Measurements from ENCODE around the gene EXOC6B.
"Not testable (repeated sequence)": the region's sequence is repeated elsewhere in the genome, so short reads cannot be mapped to it uniquely, and the experiment has no call there.

Gene EXOC6B

GRCh38 chr2:72607189-72607588 is 218.6 kb downstream of the EXOC6B start:
- no peak for DNase-seq (ENCODE audit: low read depth, low spot score)

- DNase-seq (ENCODE audit: low read depth, low spot score) = no peak
Observed at GRCh38 chr2:72605836-72606442, 219.9 kb downstream of the EXOC6B start.

DNA sequence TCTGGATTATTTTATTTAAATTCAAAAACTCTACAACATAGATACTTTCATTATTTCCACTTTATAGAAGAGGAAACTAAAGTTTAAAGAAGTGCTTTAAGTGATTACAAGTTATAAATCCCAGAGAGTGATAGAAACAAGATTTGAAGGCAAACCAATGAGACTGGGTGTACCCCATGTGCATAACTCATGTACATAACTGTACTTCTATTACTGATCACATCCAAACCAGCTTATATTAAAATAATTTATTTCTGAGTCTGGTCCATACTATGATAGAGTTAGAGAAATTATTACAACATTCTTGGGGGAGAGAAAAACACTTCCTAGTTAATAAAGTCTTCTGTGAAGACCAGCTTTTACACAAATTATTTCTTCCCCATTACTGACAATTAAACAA is 221.4 kb downstream of the EXOC6B start:
- no peak for DNase-seq (ENCODE audit: low read depth, low spot score)

DNA sequence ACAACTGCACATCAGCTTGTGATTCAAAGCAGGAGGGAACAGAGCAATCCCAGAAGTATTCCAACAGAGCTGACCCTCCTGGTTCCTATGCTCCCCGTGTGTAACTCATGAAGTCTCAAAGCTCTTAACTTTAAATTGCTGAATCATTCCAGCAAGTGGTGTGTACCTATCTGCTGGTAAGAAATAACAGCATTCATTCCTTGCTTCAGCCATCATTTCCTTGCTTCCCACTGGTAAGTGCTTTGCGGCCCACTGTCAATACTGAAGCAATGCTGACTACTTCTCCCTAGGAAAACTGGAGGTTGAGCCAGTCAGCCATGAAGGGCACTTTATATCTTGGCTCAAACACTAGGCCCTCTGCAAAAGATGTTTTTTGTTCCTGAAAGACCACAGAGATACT is 222.4 kb downstream of the EXOC6B start:
- no peak for DNase-seq (ENCODE audit: low read depth, low spot score)

GRCh38 chr2:72602711-72603110 is 223.1 kb downstream of the EXOC6B start:
- DNase-seq (ENCODE audit: low read depth, low spot score) = no peak

GRCh38 chr2:72602095-72602494 is 223.7 kb downstream of the EXOC6B start:
- no peak for DNase-seq (ENCODE audit: low read depth, low spot score)

DNA sequence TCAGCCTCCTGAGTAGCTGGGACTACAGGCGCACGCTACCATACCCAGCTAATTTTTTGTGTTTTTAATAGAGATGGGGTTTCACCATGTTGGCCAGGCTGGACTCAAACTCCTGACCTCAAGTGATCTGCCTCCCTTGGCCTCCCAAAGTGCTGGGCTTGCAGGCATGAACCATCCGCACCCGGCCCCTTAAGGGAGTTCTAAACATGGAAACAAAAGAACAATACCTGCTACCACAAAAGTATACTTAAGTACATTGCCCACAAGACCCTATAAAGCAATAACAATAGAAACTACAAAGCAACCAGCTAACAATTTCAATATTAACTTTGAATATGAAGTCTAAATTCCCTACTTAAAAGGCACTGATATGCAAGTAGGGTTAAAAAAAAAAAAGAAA is 242.0 kb downstream of the EXOC6B start:
- not testable (repeated sequence) for DNase-seq (ENCODE audit: low read depth, low spot score)

DNA sequence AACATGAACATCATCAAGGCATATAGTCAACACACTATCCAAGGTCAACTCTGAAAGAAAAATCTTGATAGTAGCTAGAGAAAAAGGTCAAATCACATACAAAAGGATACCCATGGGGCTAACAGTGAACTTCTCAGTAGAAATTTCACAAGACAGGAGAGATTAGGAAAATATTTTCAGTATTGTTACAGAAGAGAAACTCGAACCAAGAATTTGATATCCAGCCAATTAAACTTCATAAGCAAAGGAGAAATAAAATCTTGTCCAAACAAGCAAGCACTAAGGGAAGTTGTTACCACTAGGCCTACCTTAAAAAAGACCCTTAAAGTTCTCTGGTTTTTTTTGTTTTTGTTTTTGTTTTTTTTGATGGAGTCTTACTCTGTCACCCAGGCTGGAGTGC is 242.5 kb downstream of the EXOC6B start:
- no peak for DNase-seq (ENCODE audit: low read depth, low spot score)

DNA sequence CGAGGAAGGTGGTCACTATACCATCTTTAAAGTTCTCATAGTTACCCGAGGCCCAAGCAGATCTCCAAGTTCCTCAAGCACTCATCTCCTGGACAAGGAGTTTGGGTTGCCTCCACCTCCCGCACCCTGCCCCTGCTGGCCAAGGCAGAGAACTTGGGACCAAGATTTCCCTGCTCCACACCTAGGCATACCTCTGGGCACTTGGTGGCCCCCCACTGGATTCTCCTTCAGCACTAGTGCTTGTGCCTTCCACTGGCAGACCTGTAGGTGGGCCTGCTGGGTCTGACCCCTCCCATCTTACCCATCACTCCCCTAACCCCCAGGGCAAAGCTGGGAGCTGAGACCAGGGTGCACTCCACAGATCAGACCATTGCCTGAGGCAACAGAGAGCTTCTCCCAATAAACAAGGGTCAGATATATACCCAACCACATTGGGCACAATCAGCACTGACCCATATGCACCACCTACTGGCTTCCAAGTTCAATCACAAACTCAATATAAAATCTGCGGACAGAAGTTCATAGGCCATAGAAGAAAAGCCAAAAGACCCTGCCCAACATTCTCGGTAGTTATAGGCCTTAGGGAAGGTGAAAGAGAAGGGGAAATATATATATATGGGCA is 244.2 kb downstream of the EXOC6B start:
- DNase-seq (ENCODE audit: low read depth, low spot score) = no peak

GRCh38 chr2:72579591-72580180 is 246.1 kb downstream of the EXOC6B start:
- no peak for DNase-seq (ENCODE audit: low read depth, low spot score)

- DNase-seq (ENCODE audit: low read depth, low spot score) = no peak
Observed at GRCh38 chr2:72576861-72577260, 249.0 kb downstream of the EXOC6B start.

DNA sequence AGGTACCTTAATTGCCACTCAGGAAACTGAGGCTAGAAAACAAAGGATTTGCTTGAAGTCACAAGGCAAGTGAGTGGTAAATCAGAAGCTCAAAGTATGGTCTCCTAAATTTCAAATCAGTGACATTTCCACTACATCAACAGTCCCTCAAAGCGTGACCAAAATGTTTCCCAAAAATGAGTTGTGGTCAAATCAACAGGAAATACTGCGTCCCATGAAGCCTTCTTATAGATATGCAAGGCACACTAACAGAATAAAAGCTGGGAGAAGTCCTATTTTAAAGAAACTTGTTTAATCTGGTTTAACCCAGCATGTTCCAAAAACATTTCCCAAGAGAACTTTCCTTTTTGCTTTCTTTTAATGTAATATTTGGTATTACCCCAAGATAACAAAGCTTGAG is 249.4 kb downstream of the EXOC6B start:
- no peak for DNase-seq (ENCODE audit: low read depth, low spot score)

DNA sequence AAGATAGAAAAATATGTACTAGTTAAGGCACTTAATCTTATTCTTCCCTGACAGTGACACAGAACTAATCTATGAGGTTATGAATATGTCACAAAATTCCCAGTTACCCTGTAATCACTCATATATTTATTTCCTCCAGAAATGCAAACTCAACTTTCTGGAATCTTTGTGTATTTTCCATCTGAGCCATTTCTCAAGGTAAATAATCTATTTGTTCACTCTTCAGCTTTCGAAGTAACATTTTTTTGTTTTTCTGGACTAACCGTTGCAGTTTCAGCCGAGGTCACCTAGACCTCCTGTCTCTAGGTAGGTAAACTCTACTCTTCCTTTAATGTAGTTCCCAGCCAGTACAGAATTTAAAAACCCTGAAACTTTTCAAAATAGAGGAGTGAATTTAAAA is 250.9 kb downstream of the EXOC6B start:
- no peak for DNase-seq (ENCODE audit: low read depth, low spot score)

DNA sequence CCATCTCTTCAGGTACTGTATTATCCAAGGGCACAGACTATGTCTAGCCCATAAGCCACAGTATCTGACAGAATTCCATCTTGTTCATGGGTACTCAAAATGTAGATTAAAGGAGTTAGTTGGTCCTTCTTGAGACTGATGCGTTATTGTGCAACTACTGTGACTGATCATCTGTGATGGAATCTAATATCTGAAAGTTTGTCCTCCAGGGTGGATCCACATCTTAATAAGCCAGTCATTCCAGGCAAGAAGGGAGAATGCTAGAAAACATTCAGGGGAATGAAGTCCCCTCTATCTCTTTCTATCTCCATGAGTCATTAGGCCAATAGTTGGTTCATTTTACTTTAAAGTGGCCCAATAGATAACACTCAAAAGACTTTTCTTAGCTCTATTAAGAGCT is 252.6 kb downstream of the EXOC6B start:
- DNase-seq (ENCODE audit: low read depth, low spot score) = no peak

DNA sequence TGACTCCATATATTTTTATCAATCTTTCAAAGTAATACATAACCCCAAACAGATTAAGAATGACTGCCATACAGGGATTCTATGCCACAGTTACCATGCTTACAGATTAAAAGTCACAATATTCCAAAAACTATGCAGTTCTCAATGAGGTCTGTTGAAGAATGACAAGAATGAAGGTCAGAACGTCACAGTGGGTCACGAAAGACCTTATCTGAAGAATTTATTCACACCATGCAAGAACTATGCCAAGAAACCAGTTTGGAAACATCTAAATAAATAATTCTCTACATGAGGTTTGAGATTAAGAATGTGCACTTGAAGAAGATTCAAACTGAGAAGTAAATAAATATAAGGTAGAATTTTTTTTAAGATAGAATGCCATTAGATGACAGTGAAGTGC is 253.3 kb downstream of the EXOC6B start:
- DNase-seq (ENCODE audit: low read depth, low spot score) = no peak

- DNase-seq (ENCODE audit: low read depth, low spot score) = no peak
Observed at GRCh38 chr2:72570413-72570812, 255.4 kb downstream of the EXOC6B start.

- DNase-seq (ENCODE audit: low read depth, low spot score) = no peak
Observed at GRCh38 chr2:72562451-72563153, 263.2 kb downstream of the EXOC6B start.

DNA sequence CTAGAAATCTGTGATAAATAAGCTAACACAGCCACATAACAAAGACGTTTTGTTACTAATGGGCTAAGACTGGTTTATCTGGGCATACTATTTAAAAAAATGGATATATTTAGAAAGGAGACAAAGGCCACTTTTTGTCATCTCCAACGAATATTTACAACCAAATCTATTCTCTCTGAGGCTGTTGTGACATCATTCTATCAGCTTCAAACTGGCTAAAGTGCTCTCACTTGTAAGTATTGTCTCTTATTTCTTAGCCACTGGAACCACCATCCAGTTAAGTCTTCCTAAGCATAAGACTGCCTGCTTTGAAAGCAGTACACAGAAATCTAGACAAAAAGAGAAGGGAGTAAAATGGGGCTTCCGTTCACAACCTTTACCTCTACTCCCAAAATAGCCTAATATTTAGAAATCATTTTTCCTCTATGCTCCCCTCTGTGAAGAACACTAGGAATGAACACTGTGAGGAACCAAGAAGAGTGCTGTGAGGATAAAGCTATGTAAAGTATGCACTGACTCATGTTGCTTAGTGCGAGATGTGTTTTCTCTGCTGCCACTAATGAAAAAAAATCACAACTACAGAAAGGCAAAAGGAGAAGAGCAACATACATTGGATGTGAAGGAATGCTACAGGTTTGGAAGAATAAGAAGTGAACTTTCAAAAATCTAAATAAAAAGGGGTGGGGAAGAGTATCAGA is 264.1 kb downstream of the EXOC6B start:
- no peak for DNase-seq (ENCODE audit: low read depth, low spot score)

DNA sequence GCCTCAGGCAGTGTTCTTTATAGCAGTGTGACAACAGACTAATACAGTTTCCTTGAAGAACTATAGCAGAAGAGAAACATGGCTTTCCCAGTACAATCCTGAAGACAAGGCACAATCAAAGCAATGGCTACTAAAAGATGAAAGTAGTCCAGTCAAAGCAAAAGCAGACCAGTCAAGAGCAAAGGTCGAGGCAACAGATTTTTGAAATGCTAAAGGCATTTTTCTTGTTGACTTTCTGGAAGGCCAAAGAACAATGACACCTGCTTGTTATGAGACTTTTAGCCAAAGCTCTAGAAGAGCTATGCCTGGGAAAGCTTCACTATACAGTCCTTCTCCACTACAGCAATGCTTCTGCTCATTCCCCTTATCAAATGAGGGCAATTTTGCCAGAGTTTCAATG is 269.9 kb downstream of the EXOC6B start:
- DNase-seq (ENCODE audit: low read depth, low spot score) = no peak

DNA sequence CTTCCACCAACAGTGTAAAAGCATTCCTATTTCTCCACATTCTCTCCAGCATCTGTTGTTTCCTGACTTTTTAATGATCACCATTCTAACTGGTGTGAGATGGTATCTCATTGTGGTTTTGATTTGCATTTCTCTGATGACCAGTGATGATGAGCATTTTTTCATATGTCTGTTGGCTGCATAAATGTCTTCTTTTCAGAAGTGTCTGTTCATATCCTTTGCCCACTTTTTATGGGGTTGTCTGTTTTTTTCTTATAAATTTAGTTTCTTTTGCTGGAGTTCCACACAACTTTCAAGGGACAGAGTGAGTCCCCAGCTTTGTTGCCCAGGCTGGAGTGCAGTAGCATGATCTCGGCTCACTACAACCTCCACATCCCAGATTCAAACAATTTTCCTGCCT is 270.5 kb downstream of the EXOC6B start:
- not testable (repeated sequence) for DNase-seq (ENCODE audit: low read depth, low spot score)

- DNase-seq (ENCODE audit: low read depth, low spot score) = not testable (repeated sequence)
Observed at GRCh38 chr2:72554910-72555309, 270.9 kb downstream of the EXOC6B start.

GRCh38 chr2:72554381-72554780 is 271.5 kb downstream of the EXOC6B start:
- DNase-seq (ENCODE audit: low read depth, low spot score) = no peak

Measured in brain pericyte (primary cell).